Neutrophil (primary cell): ENCODE measurements around the gene BTD.

Experiments used
- H3K27ac ChIP-seq: fragments of 200-600 bp; sonication (generic); 2 replicates; pipeline ENCODE4 v1.5.1; 2016; ENCODE audit warnings: mild to moderate bottlenecking, moderate library complexity
- H3K27me3 ChIP-seq: fragments of 200-600 bp; sonication (generic); 2 replicates; pipeline ENCODE4 v1.6.0; 2016; ENCODE audit warnings: mild to moderate bottlenecking
- H3K36me3 ChIP-seq: fragments of 200-600 bp; sonication (generic); 2 replicates; pipeline ENCODE4 v1.5.1; 2017
- H3K4me1 ChIP-seq, 2 experiments: fragments of 200-600 bp in 1 of 2; sonication (generic) in 1 of 2; 1 replicate in 1 of 2; 2 replicates in 1 of 2; pipeline versions ENCODE4 v1.5.1 to v1.6.1; 2013 to 2016; ENCODE audit warnings: low read depth in 1 of 2, low read length in 1 of 2, mild to moderate bottlenecking in 1 of 2, moderate library complexity in 1 of 2; ENCODE audit not compliant: control insufficient read depth in 1 of 2, insufficient read depth in 1 of 2
- H3K4me3 ChIP-seq, 2 experiments: fragments of 200-600 bp in 1 of 2; sonication (generic) in 1 of 2; 1 replicate in 1 of 2; 2 replicates in 1 of 2; pipeline ENCODE4 v1.5.1; 2013 to 2016; ENCODE audit warnings: low read depth in 1 of 2, low read length in 1 of 2, mild to moderate bottlenecking in 1 of 2, moderate library complexity in 1 of 2
- H3K9me3 ChIP-seq: fragments of 200-600 bp; sonication (generic); 2 replicates; pipeline ENCODE4 v1.5.1; 2016
- CTCF ChIP-seq: fragments of 200-600 bp; sonication (generic); IDR thresholded peaks from 2 replicates; pipeline ENCODE4 v1.5.1; 2016; ENCODE audit warnings: antibody characterized with exemption

Gene BTD

GRCh38 chr3:15578289-15578867 lies 23.2 kb upstream of the BTD start:
- H3K4me3 ChIP-seq: no peak overlapping the region
- peaks cover 0 to 18% of the 10 kb centered on the region in 2 experiments for H3K4me1 ChIP-seq
- H3K27me3 ChIP-seq: no peaks in the 10 kb centered on the region
- TF ChIP-seq CTCF: no peak
- H3K27ac ChIP-seq: peak overlapping the region; percentile 23
- H3K36me3 ChIP-seq: peaks cover 28% of the 10 kb centered on the region
- H3K9me3 ChIP-seq: no peaks in the 10 kb centered on the region

GRCh38 chr3:15579051-15579450 lies 22.5 kb upstream of the BTD start:
- no peak for TF ChIP-seq CTCF
- Histone ChIP-seq H3K9me3 (no peaks in the 10 kb centered on the region), H3K27ac (no peak overlapping the region), H3K27me3 (no peaks in the 10 kb centered on the region), H3K4me3 (no peak overlapping the region), H3K4me1 (peaks cover 0 to 18% of the 10 kb centered on the region in 2 experiments), H3K36me3 (peaks cover 31% of the 10 kb centered on the region)

- peaks cover 0 to 11% of the 10 kb centered on the region in 2 experiments for H3K4me1 ChIP-seq
- H3K27me3 ChIP-seq: no peaks in the 10 kb centered on the region
- H3K4me3 ChIP-seq: no peak overlapping the region
- no peak for TF ChIP-seq CTCF
- no peak overlapping the region for H3K27ac ChIP-seq
- H3K9me3 ChIP-seq: no peaks in the 10 kb centered on the region
- H3K36me3 ChIP-seq: peaks cover 58% of the 10 kb centered on the region
Observed at GRCh38 chr3:15581471-15582394, 19.8 kb upstream of the BTD start.

GRCh38 chr3:15585111-15585845 lies 16.3 kb upstream of the BTD start:
- Histone ChIP-seq H3K9me3 (no peaks in the 10 kb centered on the region), H3K4me1 (no peaks in the 10 kb centered on the region), H3K27ac (no peak overlapping the region), H3K27me3 (no peaks in the 10 kb centered on the region), H3K4me3 (no peak overlapping the region), H3K36me3 (peaks cover 58% of the 10 kb centered on the region)
- no peak for TF ChIP-seq CTCF

- no peak for TF ChIP-seq CTCF
- H3K4me3 ChIP-seq: no peak overlapping the region
- H3K36me3 ChIP-seq: peaks cover 34% of the 10 kb centered on the region
Observed at GRCh38 chr3:15591242-15591641, 10.3 kb upstream of the BTD start.

More at GRCh38 chr3:15591242-15591641, 10.3 kb upstream of the BTD start:
- no peak overlapping the region for H3K27ac ChIP-seq
- H3K27me3 ChIP-seq: no peaks in the 10 kb centered on the region
- no peaks in the 10 kb centered on the region for H3K4me1 ChIP-seq
- no peaks in the 10 kb centered on the region for H3K9me3 ChIP-seq
